Measurements from ENCODE around the gene AK8.

AK8 gene

GRCh38 chr9:132800038-132800648, 77.9 kb downstream of the AK8 start:
- DNase-seq (ENCODE audit: low read depth in 1 of 2, low spot score in 1 of 2), result peak; percentile 33 to 35

- DNase-seq (ENCODE audit: low read depth in 1 of 2, low spot score in 1 of 2), result no peak
These were observed 79.0 kb downstream of the AK8 start for GRCh38 chr9:132798817-132799790.

GRCh38 chr9:132797861-132798659, 80.0 kb downstream of the AK8 start:
- no peak for DNase-seq (ENCODE audit: low read depth in 1 of 2, low spot score in 1 of 2)

- DNase-seq (ENCODE audit: low read depth in 1 of 2, low spot score in 1 of 2), result no peak
These were observed 82.4 kb downstream of the AK8 start for GRCh38 chr9:132795511-132796303.

- DNase-seq (ENCODE audit: low read depth in 1 of 2, low spot score in 1 of 2), result no peak
These were observed 83.2 kb downstream of the AK8 start for GRCh38 chr9:132794730-132795380.

- no peak for DNase-seq (ENCODE audit: low read depth in 1 of 2, low spot score in 1 of 2)
These were observed 84.2 kb downstream of the AK8 start for GRCh38 chr9:132793606-132794580.

GRCh38 chr9:132792547-132792946, 85.5 kb downstream of the AK8 start:
- no peak for DNase-seq (ENCODE audit: low read depth in 1 of 2, low spot score in 1 of 2)

GRCh38 chr9:132791699-132792240, 86.3 kb downstream of the AK8 start:
- no peak for DNase-seq (ENCODE audit: low read depth in 1 of 2, low spot score in 1 of 2)

- DNase-seq (ENCODE audit: low read depth in 1 of 2, low spot score in 1 of 2), result no peak
These were observed 88.4 kb downstream of the AK8 start for GRCh38 chr9:132789719-132790118.

- DNase-seq (ENCODE audit: low read depth in 1 of 2, low spot score in 1 of 2), result no peak
These were observed 89.7 kb downstream of the AK8 start for GRCh38 chr9:132788378-132788777.

- DNase-seq (ENCODE audit: low read depth in 1 of 2, low spot score in 1 of 2), result no peak
These were observed 90.3 kb downstream of the AK8 start for GRCh38 chr9:132787748-132788159.

GRCh38 chr9:132784286-132784830, 93.7 kb downstream of the AK8 start:
- DNase-seq (ENCODE audit: low read depth in 1 of 2, low spot score in 1 of 2), result no peak

- DNase-seq (ENCODE audit: low read depth in 1 of 2, low spot score in 1 of 2), result no peak
These were observed 95.1 kb downstream of the AK8 start for GRCh38 chr9:132783006-132783405.

- no peak for DNase-seq (ENCODE audit: low read depth in 1 of 2, low spot score in 1 of 2)
These were observed 96.0 kb downstream of the AK8 start for GRCh38 chr9:132782037-132782436.

GRCh38 chr9:132780230-132781007, 97.7 kb downstream of the AK8 start:
- DNase-seq (ENCODE audit: low read depth in 1 of 2, low spot score in 1 of 2), result no peak

- DNase-seq (ENCODE audit: low read depth in 1 of 2, low spot score in 1 of 2), result no peak
These were observed 101.2 kb downstream of the AK8 start for GRCh38 chr9:132776891-132777290.

GRCh38 chr9:132776268-132776667, 101.8 kb downstream of the AK8 start:
- no peak for DNase-seq (ENCODE audit: low read depth in 1 of 2, low spot score in 1 of 2)

- DNase-seq (ENCODE audit: low read depth in 1 of 2, low spot score in 1 of 2), result no peak
These were observed 102.4 kb downstream of the AK8 start for GRCh38 chr9:132775720-132776119.
